BLaER1 (cell line): Measurements from ENCODE around the gene MED22.
A peak's percentile ranks its signal among the peaks of the same experiment; 100 is the strongest.

Experiments
- H3K27ac ChIP-seq: shearing (Covaris generic); formaldehyde crosslinking; 2 replicates; pipeline ENCODE4 v1.8.1; 2022
- H3K27me3 ChIP-seq: shearing (Covaris generic); formaldehyde crosslinking; 2 replicates; pipeline ENCODE4 v1.8.1; 2022
- H3K36me3 ChIP-seq: shearing (Covaris generic); formaldehyde crosslinking; 2 replicates; pipeline ENCODE4 v1.8.1; 2022
- H3K4me1 ChIP-seq: shearing (Covaris generic); formaldehyde crosslinking; 2 replicates; pipeline ENCODE4 v1.8.1; 2022
- H3K4me2 ChIP-seq: shearing (Covaris generic); formaldehyde crosslinking; 2 replicates; pipeline ENCODE4 v1.8.1; 2022
- H3K4me3 ChIP-seq: shearing (Covaris generic); formaldehyde crosslinking; 2 replicates; pipeline ENCODE4 v1.8.1; 2022
- H3K9ac ChIP-seq: shearing (Covaris generic); formaldehyde crosslinking; 2 replicates; pipeline ENCODE4 v1.8.1; 2022
- H3K9me3 ChIP-seq: shearing (Covaris generic); formaldehyde crosslinking; 2 replicates; pipeline ENCODE4 v1.8.1; 2022
- H4K20me1 ChIP-seq: shearing (Covaris generic); formaldehyde crosslinking; 2 replicates; pipeline ENCODE4 v1.8.1; 2022
- Cebpa-rat ChIP-seq: shearing (Covaris generic); IDR thresholded peaks from 2 replicates; pipeline ENCODE4 v1.8.1; 2022

The MED22 gene

GRCh38 chr9:133369422-133369821 is 21.5 kb upstream of the MED22 start:
- Histone ChIP-seq H3K4me1 (peaks cover 63% of the 10 kb centered on the region), H3K9ac (0 out of 2 replicates have a peak overlapping the region, but pooled peaks have one; percentile 16)

GRCh38 chr9:133368249-133368881 is 20.4 kb upstream of the MED22 start:
- H3K4me2 ChIP-seq: 0 out of 2 replicates have a peak overlapping the region, but pooled peaks have one; percentile 23
- H3K36me3 ChIP-seq: peaks cover 99% of the 10 kb centered on the region
- H3K9ac ChIP-seq: 0 out of 2 replicates have a peak overlapping the region, but pooled peaks have one; percentile 9
- no peaks in the 10 kb centered on the region for H3K9me3 ChIP-seq
- H3K27ac ChIP-seq: no peak overlapping the region
- H3K4me1 ChIP-seq: peaks cover 53% of the 10 kb centered on the region
- no peak overlapping the region for H3K4me3 ChIP-seq
- H3K27me3 ChIP-seq: no peaks in the 10 kb centered on the region
- TF ChIP-seq Cebpa-rat: no peak
- H4K20me1 ChIP-seq: peaks cover 99% of the 10 kb centered on the region

More at GRCh38 chr9:133369422-133369821, 21.5 kb upstream of the MED22 start:
- no peak for TF ChIP-seq Cebpa-rat
- H3K27me3 ChIP-seq: no peaks in the 10 kb centered on the region
- H3K9me3 ChIP-seq: no peaks in the 10 kb centered on the region
- H3K27ac ChIP-seq: no peak overlapping the region
- peaks cover 99% of the 10 kb centered on the region for H4K20me1 ChIP-seq
- H3K36me3 ChIP-seq: peaks cover 94% of the 10 kb centered on the region
- no peak overlapping the region for H3K4me3 ChIP-seq
- H3K4me2 ChIP-seq: 0 out of 2 replicates have a peak overlapping the region, but pooled peaks have one; percentile 23

- Histone ChIP-seq H3K36me3 (peaks cover 99% of the 10 kb centered on the region), H3K4me3 (no peak overlapping the region), H3K9ac (0 out of 2 replicates have a peak overlapping the region, but pooled peaks have one; percentile 9), H3K27me3 (no peaks in the 10 kb centered on the region), H4K20me1 (peaks cover 99% of the 10 kb centered on the region), H3K27ac (no peak overlapping the region), H3K4me2 (no peak overlapping the region), H3K9me3 (no peaks in the 10 kb centered on the region), H3K4me1 (peaks cover 47% of the 10 kb centered on the region)
- no peak for TF ChIP-seq Cebpa-rat
These were observed 19.8 kb upstream of the MED22 start for GRCh38 chr9:133367778-133368177.

DNA sequence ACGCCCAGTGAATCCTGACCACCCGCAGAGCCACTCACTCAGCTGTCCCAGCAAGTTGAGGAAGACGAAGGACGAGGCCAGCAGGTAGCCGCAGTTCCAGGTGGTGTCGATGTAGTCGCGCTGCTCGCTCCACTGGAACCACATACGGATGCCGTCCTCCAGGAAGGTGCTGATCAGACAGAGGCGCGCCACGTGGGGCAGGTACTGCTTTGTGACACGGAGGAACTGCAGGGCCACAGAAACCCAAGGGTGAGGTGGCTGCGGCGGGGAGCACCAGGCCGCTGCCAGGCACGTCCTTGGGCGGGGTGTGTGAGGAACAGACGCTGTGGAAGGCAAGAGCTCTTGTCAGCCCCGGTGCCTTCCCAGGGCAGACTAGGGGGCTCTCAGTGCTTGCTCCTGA is 19.3 kb upstream of the MED22 start:
- H3K4me2 ChIP-seq: no peak overlapping the region
- no peaks in the 10 kb centered on the region for H3K27me3 ChIP-seq
- no peak overlapping the region for H3K27ac ChIP-seq
- H3K4me1 ChIP-seq: peaks cover 46% of the 10 kb centered on the region
- TF ChIP-seq Cebpa-rat: no peak
- no peak overlapping the region for H3K9ac ChIP-seq
- H3K4me3 ChIP-seq: no peak overlapping the region
- peaks cover 99% of the 10 kb centered on the region for H3K36me3 ChIP-seq
- no peaks in the 10 kb centered on the region for H3K9me3 ChIP-seq
- peaks cover 99% of the 10 kb centered on the region for H4K20me1 ChIP-seq

GRCh38 chr9:133366435-133366834 is 18.5 kb upstream of the MED22 start:
- Histone ChIP-seq H3K4me3 (no peak overlapping the region), H3K4me1 (peaks cover 46% of the 10 kb centered on the region), H3K4me2 (no peak overlapping the region), H3K27ac (no peak overlapping the region), H3K9ac (no peak overlapping the region), H3K9me3 (no peaks in the 10 kb centered on the region), H4K20me1 (peaks cover 99% of the 10 kb centered on the region), H3K36me3 (peaks cover 99% of the 10 kb centered on the region), H3K27me3 (no peaks in the 10 kb centered on the region)
- TF ChIP-seq Cebpa-rat: no peak

GRCh38 chr9:133362359-133363044 is 14.6 kb upstream of the MED22 start:
- H3K4me1 ChIP-seq: peaks cover 56% of the 10 kb centered on the region
- H3K36me3 ChIP-seq: peaks cover 98% of the 10 kb centered on the region

DNA sequence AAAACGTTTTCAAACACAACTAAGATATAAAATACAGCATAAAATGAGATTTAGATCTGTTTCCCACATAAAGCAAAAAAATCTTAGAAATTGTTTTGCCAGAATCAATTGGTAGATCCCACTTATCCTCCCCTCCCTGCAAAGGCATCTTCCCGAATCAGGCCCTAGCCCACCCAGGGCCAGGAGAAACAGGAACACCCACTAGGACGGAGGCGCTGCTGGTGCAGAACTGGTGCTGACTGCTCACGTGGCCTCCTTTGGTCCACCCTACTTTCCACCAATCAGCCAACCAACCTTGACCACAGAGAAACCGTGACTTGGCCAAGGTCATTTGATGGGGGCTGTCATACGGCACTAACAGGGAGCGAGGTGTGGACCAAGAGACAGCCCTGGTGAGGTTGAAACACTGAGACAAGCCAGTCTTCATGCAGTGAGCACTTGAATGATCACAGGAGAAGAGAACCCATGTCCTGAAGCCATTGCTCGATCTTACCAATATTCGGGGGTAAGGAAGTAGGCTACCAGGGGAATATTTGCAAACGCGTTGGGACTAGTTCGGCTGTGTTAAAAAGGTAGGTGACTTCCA is 13.7 kb upstream of the MED22 start:
- TF ChIP-seq Cebpa-rat: no peak

More at GRCh38 chr9:133362359-133363044, 14.6 kb upstream of the MED22 start:
- no peak overlapping the region for H3K4me2 ChIP-seq
- no peaks in the 10 kb centered on the region for H3K9me3 ChIP-seq
- no peak overlapping the region for H3K27ac ChIP-seq
- no peak overlapping the region for H3K9ac ChIP-seq
- H3K27me3 ChIP-seq: no peaks in the 10 kb centered on the region
- no peak overlapping the region for H3K4me3 ChIP-seq
- H4K20me1 ChIP-seq: peaks cover 98% of the 10 kb centered on the region
- TF ChIP-seq Cebpa-rat: no peak

GRCh38 chr9:133360400-133361393 is 12.8 kb upstream of the MED22 start:
- peak overlapping the region; percentile 43 for H3K4me2 ChIP-seq
- no peak overlapping the region for H3K4me3 ChIP-seq
- no peaks in the 10 kb centered on the region for H3K9me3 ChIP-seq
- H3K4me1 ChIP-seq: peaks cover 65% of the 10 kb centered on the region
- H3K36me3 ChIP-seq: peaks cover 81% of the 10 kb centered on the region
- peaks cover 92% of the 10 kb centered on the region for H4K20me1 ChIP-seq
- H3K9ac ChIP-seq: peak overlapping the region; percentile 26
- no peak for TF ChIP-seq Cebpa-rat
- H3K27ac ChIP-seq: peak overlapping the region; percentile 33
- no peaks in the 10 kb centered on the region for H3K27me3 ChIP-seq

More for the DNA sequence above, 13.7 kb upstream of the MED22 start:
- no peaks in the 10 kb centered on the region for H3K9me3 ChIP-seq
- H3K4me1 ChIP-seq: peaks cover 64% of the 10 kb centered on the region
- peaks cover 97% of the 10 kb centered on the region for H4K20me1 ChIP-seq
- H3K27ac ChIP-seq: no peak overlapping the region
- H3K4me3 ChIP-seq: no peak overlapping the region
- H3K9ac ChIP-seq: 0 out of 2 replicates have a peak overlapping the region, but pooled peaks have one; percentile 26
- peaks cover 90% of the 10 kb centered on the region for H3K36me3 ChIP-seq
- H3K4me2 ChIP-seq: peak overlapping the region; percentile 43; the same call in 1 of the 2 replicates
- H3K27me3 ChIP-seq: no peaks in the 10 kb centered on the region
